SU-DHL-6 (cell line): Measurements from ENCODE around the gene FOXD1.

Experiments used
- CTCF ChIP-seq: fragments of 200-600 bp; sonication (generic); IDR thresholded peaks from one replicate; pipeline ENCODE4 v1.5.1; 2017; ENCODE audit warnings: antibody characterized with exemption, mild to moderate bottlenecking, low read length, moderate library complexity; ENCODE audit not compliant: insufficient read depth, poor library complexity, severe bottlenecking
- EZH2phosphoT487 ChIP-seq: fragments of 200-600 bp; sonication (generic), shearing (Covaris generic); conservative IDR thresholded peaks from 2 replicates; pipeline ENCODE4 v1.6.1; 2018; ENCODE audit warnings: mild to moderate bottlenecking, antibody characterized with exemption, low read length, moderate library complexity, mixed read lengths

DNA sequence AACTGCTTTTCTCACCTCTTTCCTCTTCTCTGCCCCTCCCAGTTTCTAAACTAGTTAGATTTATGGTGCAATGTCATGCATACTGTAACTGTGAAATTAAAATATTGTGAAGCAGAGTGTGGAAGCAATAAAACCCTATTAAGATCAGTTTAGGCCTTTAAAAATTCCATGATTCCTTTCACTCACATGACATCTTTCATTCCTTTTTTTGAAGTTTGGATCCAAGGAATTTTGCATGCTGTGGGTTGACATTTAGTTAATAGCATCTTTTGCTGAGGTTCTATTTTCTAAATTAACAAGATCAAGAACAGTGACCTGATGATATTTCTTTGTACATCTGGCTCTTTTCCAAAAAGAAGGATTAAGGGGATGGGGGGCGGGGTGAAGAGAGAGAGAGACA lies 13.7 kb downstream of the FOXD1 start:
- TF ChIP-seq CTCF (no peak), EZH2phosphoT487 (no peak)
